CD4-positive, CD25-positive, alpha-beta regulatory T cell (primary cell): ENCODE data around the gene OTOP3. TPM values are rescaled to one million over a fixed set of nuclear protein-coding genes. Genes with fewer than 3 reads are reported as not detected.

Source experiments
- ATAC-seq, 2 donors: fragments of 150-1000 bp; cut with Tn5 transposase; one replicate each; pipeline ENCODE4 v1.10.0; 2021; ENCODE audit warnings: low read depth in 2 of 2, moderate number of reproducible peaks in 2 of 2, moderate library complexity in 1 of 2
- DNase-seq, 3 donors: peaks; one replicate each; pipeline versions ENCODE4 v3.0.0 to v3.0.0-alpha.2; 2012 to 2022; ENCODE audit warnings: mixed read lengths in 1 of 3
- H3K27ac ChIP-seq: one replicate; pipeline ENCODE4 v1.7.0; 2013; ENCODE audit warnings: mild to moderate bottlenecking, low read length; ENCODE audit not compliant: insufficient read depth, poor library complexity, severe bottlenecking
- H3K27me3 ChIP-seq: one replicate; pipeline ENCODE4 v1.7.0; 2013; ENCODE audit warnings: low read length; ENCODE audit not compliant: control insufficient read depth, insufficient read depth
- H3K36me3 ChIP-seq: one replicate; pipeline ENCODE4 v1.7.0; 2013; ENCODE audit warnings: mild to moderate bottlenecking, low read length, moderate library complexity; ENCODE audit not compliant: control insufficient read depth, insufficient read depth
- H3K4me1 ChIP-seq: 2 replicates; pipeline ENCODE4 v1.7.0; 2013; ENCODE audit warnings: mild to moderate bottlenecking, low read length; ENCODE audit not compliant: insufficient read depth, control insufficient read depth, poor library complexity, severe bottlenecking
- H3K4me3 ChIP-seq: one replicate; pipeline ENCODE4 v1.7.0; 2013; ENCODE audit warnings: low read depth, mild to moderate bottlenecking, low read length, moderate library complexity
- H3K9me3 ChIP-seq, 2 experiments: 1 replicate in 1 of 2; 2 replicates in 1 of 2; pipeline ENCODE4 v1.7.0; 2013; ENCODE audit warnings: low read length in 2 of 2, mild to moderate bottlenecking in 1 of 2, moderate library complexity in 1 of 2; ENCODE audit not compliant: control insufficient read depth in 2 of 2
- H3K27ac Mint-ChIP-seq, 3 donors: one replicate each; pipeline ENCODE4 v1.8.0; 2020 to 2022; ENCODE audit warnings: mild to moderate bottlenecking in 3 of 3, mixed read lengths in 3 of 3, moderate library complexity in 2 of 3
- H3K27me3 Mint-ChIP-seq: one replicate; pipeline ENCODE4 v1.8.0; 2022; ENCODE audit warnings: mild to moderate bottlenecking, mixed read lengths
- H3K36me3 Mint-ChIP-seq: one replicate; pipeline ENCODE4 v1.8.0; 2020; ENCODE audit warnings: mixed read lengths
- H3K4me1 Mint-ChIP-seq, 4 donors: one replicate each; pipeline ENCODE4 v1.8.0; 2020 to 2022; ENCODE audit warnings: mixed read lengths in 4 of 4, mild to moderate bottlenecking in 1 of 4
- H3K4me3 Mint-ChIP-seq, 4 donors: one replicate each; pipeline ENCODE4 v1.8.0; 2020 to 2022; ENCODE audit warnings: mild to moderate bottlenecking in 4 of 4, mixed read lengths in 4 of 4, moderate library complexity in 3 of 4
- H3K9me3 Mint-ChIP-seq, 7 donors: one replicate each; pipeline ENCODE4 v1.8.0; 2020 to 2022; ENCODE audit warnings: mixed read lengths in 7 of 7, mild to moderate bottlenecking in 3 of 7, moderate library complexity in 2 of 7
- polyA plus RNA-seq, 4 donors: library from polyadenylated mRNA; unstranded; fragments of 300-500 nt; fragmentation: Illumina TruSeq; gene quantifications; one replicate each; pipeline ENCODE4 v1.2.3, GENCODE V29; 2021
- total RNA-seq: library from RNA; stranded (reverse); gene quantifications from one replicate; pipeline ENCODE4 v1.2.3, GENCODE V29; 2022

The OTOP3 gene
- total and polyA plus RNA-seq, 5 donors from 2014 or later = not detected

DNA sequence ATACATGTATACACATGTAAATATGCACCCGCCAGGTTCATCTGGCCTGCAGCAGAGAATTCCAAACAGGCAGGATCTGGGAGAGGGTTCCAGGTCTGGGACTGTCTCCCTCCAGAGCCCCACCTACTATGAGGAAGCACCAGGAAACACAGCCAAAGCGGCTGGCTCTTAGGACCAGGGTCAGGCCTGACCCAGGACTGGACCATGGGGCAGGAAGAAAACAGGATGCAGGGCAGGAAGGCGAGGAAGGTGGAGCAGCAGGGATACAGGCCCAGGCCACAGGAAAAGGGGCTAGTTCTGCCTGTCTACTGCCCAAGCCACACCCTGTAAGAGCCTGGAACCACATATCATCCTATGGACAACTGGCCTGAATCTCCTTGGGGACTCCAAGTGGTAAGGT lies 34.7 kb downstream of the OTOP3 start:
- Mint-ChIP-seq H3K36me3 (no peaks in the 10 kb centered on the region), H3K27ac (no peak overlapping the region), H3K27me3 (peaks cover 29% of the 10 kb centered on the region), H3K4me1 (peaks cover 0 to 14% (median 1%) of the 10 kb centered on the region in 4 donors), H3K9me3 (peaks cover 0 to 1% (median 0%) of the 10 kb centered on the region in 7 donors), H3K4me3 (peak overlapping the region; percentile 33 to 76 (median 72))
- ATAC-seq = no peak
- peaks cover 5% of the 10 kb centered on the region for H3K4me1 ChIP-seq
- H3K4me3 ChIP-seq = no peak overlapping the region
- H3K27me3 ChIP-seq = peaks cover 7% of the 10 kb centered on the region
- DNase-seq = no peak
- no peaks in the 10 kb centered on the region for H3K9me3 ChIP-seq
- H3K36me3 ChIP-seq = no peaks in the 10 kb centered on the region
- no peak overlapping the region for H3K27ac ChIP-seq

DNA sequence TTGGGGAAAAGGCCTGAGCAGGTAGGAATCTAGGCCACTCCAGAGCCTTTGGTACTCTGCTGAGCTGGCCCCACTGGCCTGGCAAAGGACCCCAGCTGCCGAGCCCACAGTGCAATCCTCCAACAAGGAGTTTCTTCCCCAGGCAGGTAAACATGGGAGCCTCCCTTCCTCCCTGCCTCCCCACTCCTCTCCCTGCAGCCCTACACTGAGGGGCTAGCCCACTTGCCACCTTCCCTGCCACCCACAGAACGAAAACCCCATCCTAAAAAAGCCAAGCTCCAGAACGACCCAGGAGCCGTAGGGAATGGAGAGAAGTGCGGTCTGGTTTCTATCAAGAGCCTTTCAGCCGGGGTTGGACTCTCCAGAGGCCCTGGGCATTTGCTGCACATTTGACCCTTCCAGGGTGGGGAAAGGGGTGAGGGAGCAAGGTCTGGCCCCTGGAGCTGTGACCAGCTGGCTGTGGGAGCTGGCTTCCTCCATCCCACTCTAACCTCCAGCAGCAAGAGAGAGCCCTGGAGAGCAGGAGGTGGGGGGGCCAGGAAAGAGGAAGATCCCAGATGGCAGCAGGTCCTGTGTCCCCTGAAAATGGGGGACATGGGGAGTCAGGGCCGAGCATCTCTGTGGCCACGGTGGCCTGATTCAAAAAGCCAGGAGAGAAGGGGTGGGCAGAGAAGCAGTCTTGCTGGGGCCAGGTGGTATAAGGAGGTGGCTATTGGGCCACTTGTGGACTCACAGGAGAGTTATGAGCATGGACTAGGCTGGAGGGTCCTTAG lies 35.6 kb downstream of the OTOP3 start:
- ATAC-seq = no peak
- peaks cover 0 to 14% (median 1%) of the 10 kb centered on the region in 4 donors for H3K4me1 Mint-ChIP-seq
- H3K9me3 ChIP-seq = no peaks in the 10 kb centered on the region
- H3K27me3 Mint-ChIP-seq = peaks cover 34% of the 10 kb centered on the region
- peaks cover 5% of the 10 kb centered on the region for H3K4me1 ChIP-seq
- no peak overlapping the region for H3K4me3 ChIP-seq
- H3K27ac ChIP-seq = no peak overlapping the region
- H3K4me3 Mint-ChIP-seq = peak overlapping the region; percentile 64 to 88 (median 76)
- no peaks in the 10 kb centered on the region for H3K36me3 ChIP-seq
- H3K9me3 Mint-ChIP-seq = peaks cover 0 to 1% (median 0%) of the 10 kb centered on the region in 7 donors
- H3K27ac Mint-ChIP-seq = peak overlapping the region in 1 of 3 donors; percentile 62
- DNase-seq = no peak
- H3K36me3 Mint-ChIP-seq = no peaks in the 10 kb centered on the region
- peaks cover 7% of the 10 kb centered on the region for H3K27me3 ChIP-seq

DNA sequence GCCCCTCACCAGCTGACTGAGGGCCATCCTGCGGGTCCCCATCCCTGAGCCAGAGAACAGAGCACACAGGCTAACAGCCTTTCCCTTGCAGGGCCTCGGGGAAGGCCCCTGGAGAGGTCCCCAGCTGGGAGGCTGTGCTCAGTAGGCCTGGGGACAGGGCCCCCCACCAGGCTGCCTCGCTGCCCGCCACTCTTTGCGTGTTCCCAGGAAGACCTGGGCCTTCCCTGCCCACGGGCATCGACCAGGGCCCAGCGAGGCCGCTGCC lies 36.1 kb downstream of the OTOP3 start:
- H3K27ac Mint-ChIP-seq = peak overlapping the region in 1 of 3 donors; percentile 62
- H3K27me3 Mint-ChIP-seq = peaks cover 37% of the 10 kb centered on the region
- no peak overlapping the region for H3K27ac ChIP-seq

DNA sequence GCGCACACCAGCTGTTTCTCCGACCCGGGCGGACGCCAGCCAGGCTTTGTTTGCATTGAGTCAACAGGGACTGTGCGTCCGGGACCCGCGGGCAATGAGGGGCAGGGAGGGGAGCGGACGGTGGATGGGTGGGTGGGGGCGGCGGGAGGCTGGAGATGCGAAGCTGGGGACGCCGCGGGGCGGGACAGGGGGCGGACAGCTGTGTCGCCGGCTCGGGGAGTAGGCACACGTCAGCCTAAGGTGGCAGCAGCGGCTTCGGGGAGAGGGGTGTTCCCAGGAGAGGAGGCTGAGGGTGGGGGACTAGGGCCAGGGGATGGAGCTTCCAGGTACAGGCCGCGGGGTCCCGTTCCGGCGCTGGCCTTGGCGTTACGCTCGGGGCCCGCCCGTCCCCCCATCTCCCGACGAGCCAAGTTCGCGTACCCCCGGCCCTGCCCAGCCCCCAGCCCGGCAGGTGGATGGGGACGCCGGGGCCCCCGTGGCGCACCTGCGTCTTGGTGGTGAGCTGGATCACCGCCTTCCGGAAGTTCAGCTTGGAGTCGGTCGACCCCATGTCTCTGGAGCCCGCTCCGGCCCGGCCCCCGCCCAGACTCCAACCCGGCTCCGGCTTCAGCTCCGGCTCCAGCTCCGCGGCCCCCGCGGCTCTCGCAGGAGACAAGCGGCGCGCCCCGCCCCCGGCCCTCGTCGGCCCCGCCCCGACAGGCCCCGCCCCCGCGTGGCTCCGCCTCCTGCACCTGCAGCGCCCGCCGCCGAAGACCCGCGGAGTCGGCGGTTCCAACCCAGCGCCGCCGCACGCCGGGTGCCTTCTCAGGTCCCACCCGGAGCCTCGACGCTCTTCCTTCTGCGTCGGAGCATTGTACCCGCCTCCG lies 36.6 kb downstream of the OTOP3 start, which contains the start of gene HID1:
Gene HID1, minus strand, starts transcription at position 653 of the 866 bp plus-strand sequence. Its CDS starts 103 bp downstream, at position 550.
- Mint-ChIP-seq H3K27ac (peak within 1 kb of the TSS in 2 of 3 donors; percentile 91), H3K9me3 (peaks cover 0 to 1% (median 0%) of the 10 kb centered on the region in 7 donors), H3K4me1 (peaks cover 0 to 14% (median 1%) of the 10 kb centered on the region in 4 donors), H3K27me3 (peaks cover 40% of the 10 kb centered on the region), H3K36me3 (no peaks in the 10 kb centered on the region), H3K4me3 (peak within 1 kb of the TSS; percentile 76 to 88 (median 85))
- Histone ChIP-seq H3K27me3 (peaks cover 7% of the 10 kb centered on the region), H3K4me3 (no peak within 1 kb of the TSS), H3K4me1 (peaks cover 5% of the 10 kb centered on the region), H3K27ac (no peak within 1 kb of the TSS), H3K36me3 (no peaks in the 10 kb centered on the region), H3K9me3 (no peaks in the 10 kb centered on the region)
- ATAC-seq (peak; percentile 84 to 85), DNase-seq (peak; percentile 62 to 79 (median 72))

More for the DNA sequence above, 36.1 kb downstream of the OTOP3 start:
- peak overlapping the region in 3 of 4 donors; percentile 52 to 88 (median 77) for H3K4me3 Mint-ChIP-seq
- Histone ChIP-seq H3K27me3 (peaks cover 7% of the 10 kb centered on the region), H3K4me1 (peaks cover 5% of the 10 kb centered on the region), H3K9me3 (no peaks in the 10 kb centered on the region), H3K4me3 (no peak overlapping the region), H3K36me3 (no peaks in the 10 kb centered on the region)
- H3K36me3 Mint-ChIP-seq = no peaks in the 10 kb centered on the region
- peaks cover 0 to 1% (median 0%) of the 10 kb centered on the region in 7 donors for H3K9me3 Mint-ChIP-seq
- H3K4me1 Mint-ChIP-seq = peaks cover 0 to 14% (median 1%) of the 10 kb centered on the region in 4 donors
- ATAC-seq (no peak), DNase-seq (no peak)

DNA sequence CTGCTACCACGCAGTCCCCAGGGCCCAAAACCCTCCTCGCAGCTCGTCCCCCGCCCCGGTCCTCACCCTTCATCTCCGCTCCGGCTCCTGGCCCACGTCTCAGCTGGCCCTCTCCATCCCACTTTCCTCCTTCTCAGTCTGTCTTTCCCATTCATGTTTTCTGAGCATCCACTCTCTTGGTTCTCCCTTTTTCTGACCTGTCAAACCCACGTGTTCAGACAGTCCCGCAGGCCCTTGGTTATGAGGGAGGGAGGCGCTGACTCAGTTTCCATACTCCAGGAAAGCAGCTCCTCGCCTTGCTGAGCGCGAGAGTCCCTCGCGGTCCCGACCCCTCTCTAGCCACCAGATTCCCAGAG lies 37.3 kb downstream of the OTOP3 start:
- Mint-ChIP-seq H3K36me3 (no peaks in the 10 kb centered on the region), H3K27me3 (peaks cover 44% of the 10 kb centered on the region), H3K27ac (peak overlapping the region in 2 of 3 donors; percentile 91), H3K4me1 (peaks cover 0 to 14% (median 1%) of the 10 kb centered on the region in 4 donors), H3K4me3 (peak overlapping the region; percentile 76 to 88 (median 85)), H3K9me3 (peaks cover 0 to 1% (median 0%) of the 10 kb centered on the region in 7 donors)
- Histone ChIP-seq H3K27me3 (peaks cover 8% of the 10 kb centered on the region), H3K36me3 (no peaks in the 10 kb centered on the region), H3K4me3 (no peak overlapping the region), H3K27ac (no peak overlapping the region), H3K4me1 (peaks cover 5% of the 10 kb centered on the region), H3K9me3 (no peaks in the 10 kb centered on the region)
- DNase-seq (no peak), ATAC-seq (no peak)

DNA sequence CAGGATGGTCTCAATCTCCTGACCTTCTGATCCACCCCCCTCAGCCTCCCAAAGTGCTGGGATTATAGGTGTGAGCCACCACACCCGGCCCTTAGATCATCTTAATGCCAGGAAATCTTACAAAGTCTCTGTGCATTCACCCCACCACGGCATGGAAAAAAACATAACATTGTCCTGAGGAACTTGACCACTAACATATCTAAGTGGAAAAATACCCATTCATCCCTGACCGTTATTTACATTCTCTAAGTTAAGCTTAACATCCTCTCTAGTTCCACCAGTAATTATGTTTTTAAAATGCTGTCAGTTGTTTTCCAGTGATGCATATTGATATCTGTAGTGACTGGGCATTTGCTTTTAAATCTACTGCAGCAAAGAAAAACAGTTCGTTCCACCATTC lies 40.2 kb downstream of the OTOP3 start:
- DNase-seq (no peak), ATAC-seq (no peak)
- Histone ChIP-seq H3K27me3 (peaks cover 9% of the 10 kb centered on the region), H3K27ac (no peak overlapping the region), H3K9me3 (no peaks in the 10 kb centered on the region), H3K36me3 (no peaks in the 10 kb centered on the region), H3K4me3 (no peak overlapping the region), H3K4me1 (peaks cover 7% of the 10 kb centered on the region)
- Mint-ChIP-seq H3K36me3 (no peaks in the 10 kb centered on the region), H3K27ac (no peak overlapping the region), H3K4me1 (peaks cover 0 to 19% (median 2%) of the 10 kb centered on the region in 4 donors), H3K9me3 (no peaks in the 10 kb centered on the region), H3K4me3 (peak overlapping the region in 1 of 4 donors; percentile 1), H3K27me3 (peaks cover 49% of the 10 kb centered on the region)

DNA sequence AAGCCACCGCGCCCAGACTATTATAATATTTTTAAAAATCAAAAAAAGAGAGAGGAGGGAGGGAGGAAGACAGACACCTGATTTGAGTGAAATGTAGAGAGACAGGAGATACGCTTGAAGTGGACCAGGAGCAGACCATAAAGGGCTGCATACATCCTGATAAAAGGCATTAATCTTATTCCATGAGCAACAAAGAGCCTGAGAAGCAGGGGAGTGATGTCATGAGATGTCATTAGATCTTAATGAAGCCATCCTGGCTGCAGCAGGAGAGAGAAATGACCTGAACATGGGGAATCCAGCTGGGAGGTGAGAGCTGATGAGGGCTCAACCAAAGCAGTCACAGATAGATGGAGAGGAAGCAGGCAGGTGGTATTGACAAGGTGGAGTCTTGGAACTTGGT lies 42.1 kb downstream of the OTOP3 start:
- Mint-ChIP-seq H3K36me3 (no peaks in the 10 kb centered on the region), H3K4me3 (peak overlapping the region in 1 of 4 donors; percentile 12), H3K9me3 (no peaks in the 10 kb centered on the region), H3K27ac (no peak overlapping the region), H3K4me1 (peaks cover 0 to 26% (median 9%) of the 10 kb centered on the region in 4 donors), H3K27me3 (peaks cover 43% of the 10 kb centered on the region)
- ATAC-seq (no peak), DNase-seq (no peak)
- Histone ChIP-seq H3K4me3 (no peak overlapping the region), H3K9me3 (no peaks in the 10 kb centered on the region), H3K36me3 (no peaks in the 10 kb centered on the region), H3K27ac (no peak overlapping the region), H3K27me3 (peaks cover 9% of the 10 kb centered on the region), H3K4me1 (peaks cover 23% of the 10 kb centered on the region)
